CD4-positive, alpha-beta T cell (primary cell): ENCODE measurements around the gene CASZ1. TPM values are rescaled to one million over a fixed set of nuclear protein-coding genes. Genes with fewer than 3 reads are reported as not detected.

Experiments used
- ATAC-seq: fragments of 200-7000 bp; cut with Tn5 transposase; one replicate; pipeline ENCODE4 v1.10.0; 2022; ENCODE audit warnings: mild to moderate bottlenecking; ENCODE audit not compliant: poor library complexity
- CTCF ChIA-PET: fragments of 350-600 bp; sonication (Branson Sonifier 250); formaldehyde crosslinking; loops from one replicate; lab custom pipeline; 2021; ENCODE audit warnings: antibody characterized with exemption, inconsistent platforms; lab: Charles Lee
- POLR2A ChIA-PET: fragments of 350-600 bp; sonication (Branson Sonifier 250); formaldehyde crosslinking; loops from one replicate; lab custom pipeline; 2021; ENCODE audit warnings: antibody characterized with exemption, inconsistent platforms; lab: Charles Lee
- DNase-seq, 14 experiments: peaks; one replicate each; pipeline ENCODE4 v3.0.0-alpha.2; 2013 to 2020; ENCODE audit warnings: mixed read lengths in 2 of 14
- H3K27ac ChIP-seq, 2 donors: one replicate each; pipeline versions ENCODE4 v1.5.1 to v1.7.0; 2013; ENCODE audit warnings: low read length in 2 of 2, low read depth in 1 of 2, mild to moderate bottlenecking in 1 of 2
- H3K27me3 ChIP-seq, 2 experiments: 1 replicate in 1 of 2; 2 replicates in 1 of 2; pipeline versions ENCODE4 v1.6.1 to v1.7.0; 2013; ENCODE audit warnings: low read length in 2 of 2, control low read depth in 1 of 2, mild to moderate bottlenecking in 1 of 2, moderate library complexity in 1 of 2; ENCODE audit not compliant: insufficient read depth in 2 of 2, control insufficient read depth in 1 of 2
- H3K36me3 ChIP-seq: one replicate; pipeline ENCODE4 v1.6.1; 2013; ENCODE audit warnings: low read length, control low read depth; ENCODE audit not compliant: insufficient read depth
- H3K4me1 ChIP-seq: one replicate; pipeline ENCODE4 v1.6.1; 2013; ENCODE audit warnings: low read length, control low read depth; ENCODE audit not compliant: insufficient read depth
- H3K4me3 ChIP-seq: one replicate; pipeline ENCODE4 v1.5.1; 2013; ENCODE audit warnings: mild to moderate bottlenecking, low read length, moderate library complexity
- H3K9me3 ChIP-seq, 2 experiments: 1 replicate in 1 of 2; 2 replicates in 1 of 2; pipeline versions ENCODE4 v1.6.1 to v1.7.0; 2013; ENCODE audit warnings: low read length in 2 of 2, mild to moderate bottlenecking in 2 of 2, control low read depth in 1 of 2, moderate library complexity in 1 of 2; ENCODE audit not compliant: control insufficient read depth in 1 of 2, insufficient read depth in 1 of 2
- H3K27ac Mint-ChIP-seq: one replicate; pipeline ENCODE4 v1.8.0; 2020; ENCODE audit warnings: mixed read lengths
- H3K27me3 Mint-ChIP-seq: one replicate; pipeline ENCODE4 v1.8.0; 2021; ENCODE audit warnings: mixed read lengths
- H3K36me3 Mint-ChIP-seq: one replicate; pipeline ENCODE4 v1.8.0; 2021; ENCODE audit warnings: low read depth, mixed read lengths
- H3K4me1 Mint-ChIP-seq: one replicate; pipeline ENCODE4 v1.8.0; 2021; ENCODE audit warnings: low read depth, mixed read lengths
- H3K4me3 Mint-ChIP-seq: one replicate; pipeline ENCODE4 v1.8.0; 2020; ENCODE audit warnings: mild to moderate bottlenecking, mixed read lengths
- H3K9me3 Mint-ChIP-seq: one replicate; pipeline ENCODE4 v1.8.0; 2020; ENCODE audit warnings: mixed read lengths
- intact Hi-C, 2 experiments: fragments of 100-400 bp; cut with DNase I in 1 of 2; cut with micrococcal nuclease in 1 of 2; formaldehyde crosslinking; loops; one replicate each; pipeline versions ENCODE4 v1.15.1 to v1.9.0; 2023 to 2025; cut with DNase I, micrococcal nuclease
- total RNA-seq, 174 experiments: library from RNA in 2 of 174; stranded (reverse) in 2 of 174; gene quantifications; one replicate each; pipeline ENCODE4 v1.2.3 and lab custom pipeline; 2021 to 2026
- TF ChIP-seq, protein P1 (sequence below): fragments of 200-600 bp; IDR thresholded peaks from one replicate; pipeline ENCODE4 v1.8.0; 2022; ENCODE audit warnings: antibody characterized with exemption, mild to moderate bottlenecking

Gene CASZ1
- total RNA-seq, 2 experiments from 2014 or later = 21.8 to 22.8 TPM

DNA sequence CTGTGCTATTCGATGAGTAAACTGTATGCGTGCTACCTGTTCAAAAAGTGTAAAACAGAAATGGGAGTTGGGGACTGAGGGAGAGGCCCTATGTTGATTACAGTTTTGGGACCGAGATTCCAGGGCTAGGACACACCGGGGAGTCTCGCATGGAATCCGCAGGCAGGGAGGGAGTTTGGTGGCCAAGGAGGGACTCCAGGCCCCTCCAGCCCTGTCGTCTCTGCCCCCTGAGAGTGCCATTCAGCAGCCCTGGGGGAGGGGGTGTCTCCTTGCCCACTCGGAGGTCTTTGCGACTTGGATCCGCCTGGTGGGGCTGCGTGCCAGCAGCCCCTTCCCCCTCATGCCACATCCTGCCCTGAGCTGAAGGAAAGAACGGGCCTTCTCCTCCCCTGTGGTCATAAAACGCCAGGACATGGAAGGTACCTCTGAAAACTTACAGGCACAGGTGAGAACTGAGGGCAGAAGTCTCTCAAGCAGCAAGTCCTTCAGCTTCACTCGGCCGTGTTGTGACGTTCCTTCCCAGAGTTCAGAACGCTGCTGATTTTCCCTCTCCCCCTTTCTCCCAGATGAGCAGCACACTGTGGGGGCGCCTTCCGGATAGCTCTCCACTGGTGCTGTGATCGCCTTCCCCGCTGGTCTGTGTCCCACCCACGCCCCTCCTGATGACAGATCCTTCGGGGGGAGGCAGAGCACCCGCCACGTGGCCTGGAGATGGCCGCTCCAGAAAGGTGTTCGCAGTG, 180.3 kb downstream of the CASZ1 start:
- no peak for DNase-seq
- Mint-ChIP-seq H3K9me3 (no peaks in the 10 kb centered on the region), H3K4me1 (no peaks in the 10 kb centered on the region), H3K4me3 (no peak overlapping the region), H3K36me3 (peaks cover 25% of the 10 kb centered on the region), H3K27ac (no peak overlapping the region), H3K27me3 (no peaks in the 10 kb centered on the region)
- H3K36me3 ChIP-seq = peaks cover 12% of the 10 kb centered on the region
- ChIA-PET CTCF (no interaction called here), POLR2A (no interaction called here)
- intact Hi-C loops = no loop called here
- H3K9me3 ChIP-seq = no peaks in the 10 kb centered on the region
- no peak overlapping the region for H3K4me3 ChIP-seq
- H3K27ac ChIP-seq = no peak overlapping the region
- TF ChIP-seq, protein P1, sequence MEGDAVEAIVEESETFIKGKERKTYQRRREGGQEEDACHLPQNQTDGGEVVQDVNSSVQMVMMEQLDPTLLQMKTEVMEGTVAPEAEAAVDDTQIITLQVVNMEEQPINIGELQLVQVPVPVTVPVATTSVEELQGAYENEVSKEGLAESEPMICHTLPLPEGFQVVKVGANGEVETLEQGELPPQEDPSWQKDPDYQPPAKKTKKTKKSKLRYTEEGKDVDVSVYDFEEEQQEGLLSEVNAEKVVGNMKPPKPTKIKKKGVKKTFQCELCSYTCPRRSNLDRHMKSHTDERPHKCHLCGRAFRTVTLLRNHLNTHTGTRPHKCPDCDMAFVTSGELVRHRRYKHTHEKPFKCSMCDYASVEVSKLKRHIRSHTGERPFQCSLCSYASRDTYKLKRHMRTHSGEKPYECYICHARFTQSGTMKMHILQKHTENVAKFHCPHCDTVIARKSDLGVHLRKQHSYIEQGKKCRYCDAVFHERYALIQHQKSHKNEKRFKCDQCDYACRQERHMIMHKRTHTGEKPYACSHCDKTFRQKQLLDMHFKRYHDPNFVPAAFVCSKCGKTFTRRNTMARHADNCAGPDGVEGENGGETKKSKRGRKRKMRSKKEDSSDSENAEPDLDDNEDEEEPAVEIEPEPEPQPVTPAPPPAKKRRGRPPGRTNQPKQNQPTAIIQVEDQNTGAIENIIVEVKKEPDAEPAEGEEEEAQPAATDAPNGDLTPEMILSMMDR = no peak
- H3K4me1 ChIP-seq = no peaks in the 10 kb centered on the region
- H3K27me3 ChIP-seq = no peaks in the 10 kb centered on the region
- no peak for ATAC-seq

DNA sequence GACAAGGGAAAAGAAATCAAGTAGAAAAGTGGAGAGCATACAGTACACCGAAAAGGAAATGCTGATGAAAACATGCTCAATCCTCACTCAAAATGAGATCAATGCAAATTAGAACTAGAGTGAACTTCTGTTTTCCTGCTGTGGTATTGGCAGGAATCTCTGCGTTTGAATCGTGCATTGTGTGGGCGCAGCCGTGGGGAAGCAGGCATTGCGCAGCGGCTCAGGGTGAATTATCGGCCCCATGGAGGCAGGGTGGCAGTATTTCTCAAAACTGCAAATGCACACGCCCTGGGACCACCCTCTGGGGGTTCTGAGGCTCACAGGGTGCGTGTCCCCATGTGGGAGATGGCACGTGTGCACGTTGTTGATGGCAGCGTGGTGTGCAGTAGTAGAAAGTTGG, 181.1 kb downstream of the CASZ1 start:
- DNase-seq (no peak), ATAC-seq (no peak)
- intact Hi-C loops = no loop called here
- Histone ChIP-seq H3K4me3 (no peak overlapping the region), H3K9me3 (no peaks in the 10 kb centered on the region), H3K4me1 (no peaks in the 10 kb centered on the region), H3K27me3 (no peaks in the 10 kb centered on the region), H3K27ac (no peak overlapping the region), H3K36me3 (peaks cover 9% of the 10 kb centered on the region)
- ChIA-PET POLR2A (no interaction called here), CTCF (no interaction called here)
- TF ChIP-seq, protein P1 = no peak
- Mint-ChIP-seq H3K36me3 (peaks cover 25% of the 10 kb centered on the region), H3K27me3 (no peaks in the 10 kb centered on the region), H3K4me3 (no peak overlapping the region), H3K27ac (no peak overlapping the region), H3K9me3 (no peaks in the 10 kb centered on the region), H3K4me1 (no peaks in the 10 kb centered on the region)

DNA sequence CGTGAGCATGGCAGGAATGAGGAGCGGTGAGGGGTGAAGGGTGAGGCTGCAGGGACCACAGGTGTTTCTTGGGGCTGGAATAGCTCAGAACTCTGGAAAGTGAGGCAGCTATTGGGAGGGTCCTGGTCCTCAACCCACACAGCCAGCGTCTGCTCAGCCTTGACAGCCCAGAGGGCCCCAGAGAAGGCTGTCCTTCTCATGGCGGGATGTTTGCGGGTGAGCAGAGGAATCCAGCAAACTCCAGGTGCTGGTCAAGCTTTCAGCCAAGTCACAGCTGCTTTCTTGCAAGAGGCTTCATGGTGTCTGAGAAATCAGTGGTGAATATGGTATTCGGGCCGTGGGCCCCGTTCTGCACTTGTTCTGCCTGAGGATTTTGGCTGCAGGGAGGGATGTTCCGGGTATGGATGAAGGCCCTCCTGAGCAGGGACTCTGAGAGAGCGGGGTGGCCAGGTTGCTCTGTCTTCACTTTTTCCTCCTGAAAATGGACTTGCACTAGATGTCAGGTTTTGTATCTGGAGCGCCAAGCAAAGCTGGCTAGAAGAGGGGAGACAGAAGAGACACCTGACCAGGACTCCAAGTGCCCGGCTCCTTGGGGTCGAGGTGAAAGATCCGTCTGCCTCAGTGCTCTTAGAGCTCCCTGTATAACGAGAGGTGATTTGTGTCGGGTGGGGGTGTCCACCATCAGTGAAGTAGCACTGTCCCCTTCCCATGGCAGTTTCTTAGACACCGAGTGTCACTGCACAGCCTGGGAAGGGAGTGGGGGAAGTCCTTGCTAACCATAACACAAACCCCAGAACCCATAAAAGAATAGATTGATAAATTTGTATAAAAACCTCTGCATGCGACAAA, 181.8 kb downstream of the CASZ1 start:
- H3K4me1 Mint-ChIP-seq = no peaks in the 10 kb centered on the region
- H3K27ac ChIP-seq = no peak overlapping the region
- no peaks in the 10 kb centered on the region for H3K9me3 ChIP-seq
- H3K27me3 ChIP-seq = no peaks in the 10 kb centered on the region
- TF ChIP-seq, protein P1 = no peak
- H3K27ac Mint-ChIP-seq = no peak overlapping the region
- ATAC-seq (no peak), DNase-seq (no peak)
- H3K4me3 ChIP-seq = no peak overlapping the region
- H3K36me3 Mint-ChIP-seq = peaks cover 25% of the 10 kb centered on the region
- H3K9me3 Mint-ChIP-seq = no peaks in the 10 kb centered on the region
- no peaks in the 10 kb centered on the region for H3K27me3 Mint-ChIP-seq
- H3K4me3 Mint-ChIP-seq = no peak overlapping the region
- H3K4me1 ChIP-seq = no peaks in the 10 kb centered on the region
- ChIA-PET CTCF (no interaction called here), POLR2A (no interaction called here)
- intact Hi-C loops = no loop called here
- peaks cover 9% of the 10 kb centered on the region for H3K36me3 ChIP-seq
